Stimulated activated CD4-positive, alpha-beta T cell treated with anti-CD3 and anti-CD28 coated beads, Interleukin-1b, Interleukin-23, amount 100 ng/mL, for 4 hours (primary cell): ENCODE measurements around the gene GMDS.
A peak's percentile ranks its signal among the peaks of the same experiment; 100 is the strongest.

Experiments used
- DNase-seq, 2 donors: peaks; one replicate each; pipeline ENCODE4 v3.0.0-alpha.2; 2020; ENCODE audit warnings: low read depth in 2 of 2

GMDS gene

DNA sequence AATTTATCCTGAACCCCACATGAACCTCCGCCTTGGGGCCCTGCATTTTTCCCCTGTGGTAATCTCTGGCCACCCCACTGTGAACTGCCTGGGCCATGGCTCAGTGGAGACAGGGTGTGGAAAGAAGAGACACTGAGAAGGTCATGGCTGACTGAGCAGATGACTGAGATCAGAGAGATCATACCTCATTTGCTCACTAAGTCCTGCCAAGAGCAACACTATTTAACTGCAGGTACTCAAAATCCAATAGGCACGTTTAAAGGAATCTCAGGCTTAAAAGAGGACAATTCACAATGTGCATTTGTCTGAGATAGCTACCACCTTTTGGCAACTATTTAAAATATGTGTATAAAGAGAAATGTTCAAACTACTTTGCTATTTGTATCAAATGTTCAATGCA lies 305.0 kb downstream of the GMDS start:
- no peak for DNase-seq

GRCh38 chr6:1933292-1933691 lies 312.1 kb downstream of the GMDS start:
- DNase-seq = no peak

GRCh38 chr6:1931817-1932216 lies 313.6 kb downstream of the GMDS start:
- no peak for DNase-seq

DNA sequence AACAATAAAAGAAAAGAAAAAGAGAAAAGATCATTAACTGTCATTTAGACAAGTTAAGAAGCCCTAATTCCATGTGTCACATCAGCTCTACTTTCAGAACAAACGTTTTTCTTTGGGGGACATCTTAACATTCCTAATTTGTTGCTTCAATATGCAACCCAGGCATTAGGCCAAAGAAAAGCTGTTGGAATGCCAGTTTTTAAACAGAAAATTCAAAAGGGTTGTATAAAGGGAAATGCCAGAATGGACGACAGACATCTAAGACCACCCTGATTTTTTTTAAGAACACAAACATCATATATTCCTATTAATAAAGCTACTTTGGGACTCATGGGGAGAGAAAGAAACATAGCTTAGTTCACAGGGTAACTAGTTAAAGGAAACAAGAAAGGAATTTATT lies 315.0 kb downstream of the GMDS start:
- no peak for DNase-seq

DNA sequence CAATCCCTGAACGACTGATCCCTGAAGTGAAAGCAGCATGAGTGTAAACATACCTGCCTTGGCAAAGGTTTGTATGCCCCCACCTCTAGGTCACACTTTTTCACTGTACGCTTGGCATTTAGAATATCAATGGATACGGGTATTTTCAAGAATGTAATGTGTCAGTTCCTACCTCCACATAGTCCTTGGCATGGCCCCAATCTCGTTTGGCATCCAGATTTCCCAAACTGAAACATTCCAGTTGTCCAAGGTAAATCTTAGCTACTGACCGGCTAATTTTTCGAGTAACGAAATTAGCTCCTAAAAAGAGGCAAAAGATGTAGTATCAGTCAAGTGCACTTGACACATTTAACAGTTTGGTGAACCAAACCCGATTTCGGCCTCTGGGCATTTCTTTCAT lies 315.5 kb downstream of the GMDS start:
- no peak for DNase-seq

- no peak for DNase-seq
Observed at GRCh38 chr6:1925743-1926430, 319.5 kb downstream of the GMDS start.

GRCh38 chr6:1923449-1923848 lies 322.0 kb downstream of the GMDS start:
- no peak for DNase-seq

DNA sequence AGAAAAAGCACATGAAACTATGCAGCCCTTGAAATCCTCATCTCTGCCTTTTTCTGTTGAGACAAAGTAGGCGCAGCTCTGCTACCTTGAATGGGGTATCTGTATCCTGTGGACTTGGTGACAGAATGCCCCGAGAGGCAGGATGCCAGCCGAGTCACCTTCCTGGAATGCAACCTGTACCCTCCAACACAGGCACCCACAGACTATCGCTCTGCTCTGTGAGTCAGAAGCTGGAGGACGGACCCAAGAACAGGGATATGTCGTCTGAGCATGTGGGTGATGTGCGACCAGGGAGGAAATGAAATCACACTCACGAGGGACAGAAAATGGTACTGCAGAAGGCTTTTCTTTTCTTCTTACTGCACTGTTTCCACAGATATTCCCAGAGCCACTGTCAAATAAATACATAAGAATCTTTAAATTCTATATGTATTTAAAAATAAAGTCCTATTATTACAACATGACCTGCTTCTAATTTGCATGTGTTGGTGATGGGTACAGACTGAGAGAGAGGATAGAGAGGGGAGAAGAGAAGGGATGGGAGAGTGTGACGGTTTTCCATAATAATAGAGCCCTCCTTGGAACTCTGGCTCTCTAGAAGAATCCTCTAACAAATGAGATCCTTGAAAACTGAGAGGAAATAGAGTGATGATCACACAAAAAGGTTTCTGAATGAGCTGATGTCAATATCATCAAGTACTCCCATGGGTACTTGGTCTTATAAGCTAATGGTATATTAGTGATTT lies 327.6 kb downstream of the GMDS start:
- DNase-seq = peak; percentile 5 to 10

DNA sequence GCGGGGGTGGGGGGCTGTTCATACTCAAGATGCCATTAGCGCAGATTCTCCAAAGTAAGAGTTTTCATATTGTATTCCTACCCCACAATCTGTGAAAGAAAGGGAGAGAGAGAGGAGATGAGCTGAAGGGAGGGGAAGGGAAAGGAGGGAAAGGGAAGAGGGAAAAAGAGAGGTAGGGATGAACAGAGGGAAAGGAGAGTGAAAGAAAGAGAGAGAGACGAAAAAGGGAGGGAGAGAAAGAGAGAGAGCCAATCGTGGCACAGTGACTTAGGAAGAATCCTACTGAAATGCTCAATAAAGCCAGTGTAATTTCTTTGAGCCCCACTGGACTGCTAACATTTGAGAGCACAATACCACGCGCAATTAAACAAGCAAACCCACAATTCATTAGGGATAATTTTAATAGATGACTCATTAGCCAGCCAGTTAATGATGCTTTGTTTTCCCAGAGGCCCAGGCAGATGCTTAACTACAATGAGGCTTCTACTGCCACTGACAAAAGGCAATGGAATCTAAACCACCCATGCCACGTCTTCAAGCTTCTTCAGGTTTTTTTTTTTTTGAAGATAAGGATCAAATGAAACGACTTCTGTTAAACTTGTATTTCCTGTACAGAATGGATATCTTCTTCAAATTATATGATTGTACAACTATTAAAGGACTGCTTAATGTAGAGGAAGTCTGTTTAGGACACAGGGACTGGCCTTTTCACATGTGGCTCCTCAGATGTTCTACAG lies 328.9 kb downstream of the GMDS start:
- DNase-seq = no peak

- no peak for DNase-seq
Observed at GRCh38 chr6:1915226-1915625, 330.2 kb downstream of the GMDS start.

DNA sequence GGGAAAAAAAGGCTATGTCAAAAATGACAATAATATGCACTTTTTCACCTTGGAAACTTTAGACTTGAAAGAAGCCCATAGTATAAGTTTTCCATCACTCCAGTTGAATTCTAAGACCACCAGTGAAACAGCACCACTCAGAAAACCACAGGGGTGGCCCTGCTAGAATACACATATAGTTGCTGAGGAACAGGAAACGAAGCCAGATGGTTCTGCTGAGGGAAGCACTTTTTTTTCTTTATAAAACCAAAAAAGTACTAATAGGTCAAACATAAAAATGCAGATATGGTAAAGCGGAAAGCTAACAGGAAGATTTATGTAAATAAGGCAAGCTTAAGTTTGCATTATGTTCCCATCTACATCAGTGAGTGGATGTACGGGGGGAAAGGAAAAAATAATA lies 331.8 kb downstream of the GMDS start:
- DNase-seq = no peak

DNA sequence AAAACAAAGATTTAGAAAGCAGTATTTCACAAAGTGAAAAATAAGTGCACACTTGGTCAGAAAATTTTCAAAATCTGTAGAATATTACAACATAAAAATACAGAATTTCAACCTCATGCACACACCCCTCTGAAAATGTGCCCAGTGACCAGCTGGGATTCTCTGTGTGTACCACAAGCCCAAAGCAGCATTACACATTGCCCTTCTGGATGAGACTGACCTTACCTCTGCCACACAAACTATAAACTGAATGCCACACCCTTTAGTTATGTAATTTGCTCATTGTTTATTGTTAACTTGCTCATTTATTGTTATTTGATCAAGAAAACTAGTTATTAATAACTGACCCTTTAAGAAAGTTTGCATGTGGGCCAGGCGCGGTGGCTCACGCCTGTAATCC lies 332.7 kb downstream of the GMDS start:
- no peak for DNase-seq

GRCh38 chr6:1911474-1911873 lies 333.9 kb downstream of the GMDS start:
- no peak for DNase-seq

GRCh38 chr6:1910621-1911407 lies 334.6 kb downstream of the GMDS start:
- no peak for DNase-seq

- no peak for DNase-seq
Observed at GRCh38 chr6:1908784-1909183, 336.6 kb downstream of the GMDS start.

DNA sequence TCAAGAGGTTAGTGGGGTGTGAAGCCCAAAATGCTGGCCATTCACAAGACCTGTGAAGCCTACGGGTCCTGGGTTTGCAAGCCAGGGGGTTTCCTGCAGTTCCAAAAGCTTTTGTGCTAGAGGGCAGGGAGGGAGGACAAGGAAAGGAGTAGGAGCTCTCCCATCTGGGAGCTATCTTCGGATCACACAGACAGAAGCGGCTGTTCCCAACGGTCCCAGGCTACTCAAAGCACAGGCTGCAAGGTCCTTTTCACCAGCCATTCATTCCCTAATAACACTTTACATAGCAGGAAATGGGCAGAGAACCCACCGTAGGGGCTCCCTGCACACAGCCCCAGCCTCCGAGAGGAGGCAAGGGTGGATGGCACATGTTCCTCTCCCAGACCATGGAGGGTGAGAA lies 338.8 kb downstream of the GMDS start:
- DNase-seq = no peak

DNA sequence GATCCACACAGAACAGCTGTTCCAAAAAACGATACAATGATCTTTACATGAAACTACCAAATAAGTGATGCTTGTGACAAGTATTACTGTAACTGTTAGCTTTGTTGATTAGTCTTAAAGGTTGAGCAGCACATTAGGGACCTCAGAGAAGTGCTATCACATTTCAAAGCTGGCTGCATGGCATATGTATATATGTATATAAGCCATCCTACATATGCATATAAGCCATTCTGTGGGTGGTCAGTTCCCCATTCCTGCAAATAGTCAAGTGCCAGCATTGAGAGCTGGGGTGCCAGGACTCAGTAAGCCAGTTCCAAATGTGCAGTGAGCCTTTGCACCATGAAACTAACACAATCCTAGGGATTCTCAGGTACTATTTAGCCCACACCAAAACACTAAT lies 339.4 kb downstream of the GMDS start:
- DNase-seq = no peak

GRCh38 chr6:1904898-1905297 lies 340.5 kb downstream of the GMDS start:
- no peak for DNase-seq

DNA sequence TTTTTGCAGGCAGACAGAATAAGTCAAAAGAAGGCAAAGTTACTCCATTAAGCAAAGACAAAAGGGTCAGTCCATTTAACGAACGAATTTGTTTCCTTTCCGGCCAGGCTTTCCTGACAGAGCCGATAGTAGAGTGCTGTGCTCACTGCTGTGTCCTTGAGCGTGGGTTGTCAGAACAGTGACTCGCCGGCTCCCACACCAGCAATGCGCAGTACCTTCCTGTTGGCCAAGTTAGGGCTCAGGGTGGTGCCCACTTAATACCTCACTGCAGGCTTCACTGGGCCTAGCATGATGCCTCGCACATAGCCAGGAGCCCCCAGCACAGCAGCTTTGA lies 341.0 kb downstream of the GMDS start:
- no peak for DNase-seq

DNA sequence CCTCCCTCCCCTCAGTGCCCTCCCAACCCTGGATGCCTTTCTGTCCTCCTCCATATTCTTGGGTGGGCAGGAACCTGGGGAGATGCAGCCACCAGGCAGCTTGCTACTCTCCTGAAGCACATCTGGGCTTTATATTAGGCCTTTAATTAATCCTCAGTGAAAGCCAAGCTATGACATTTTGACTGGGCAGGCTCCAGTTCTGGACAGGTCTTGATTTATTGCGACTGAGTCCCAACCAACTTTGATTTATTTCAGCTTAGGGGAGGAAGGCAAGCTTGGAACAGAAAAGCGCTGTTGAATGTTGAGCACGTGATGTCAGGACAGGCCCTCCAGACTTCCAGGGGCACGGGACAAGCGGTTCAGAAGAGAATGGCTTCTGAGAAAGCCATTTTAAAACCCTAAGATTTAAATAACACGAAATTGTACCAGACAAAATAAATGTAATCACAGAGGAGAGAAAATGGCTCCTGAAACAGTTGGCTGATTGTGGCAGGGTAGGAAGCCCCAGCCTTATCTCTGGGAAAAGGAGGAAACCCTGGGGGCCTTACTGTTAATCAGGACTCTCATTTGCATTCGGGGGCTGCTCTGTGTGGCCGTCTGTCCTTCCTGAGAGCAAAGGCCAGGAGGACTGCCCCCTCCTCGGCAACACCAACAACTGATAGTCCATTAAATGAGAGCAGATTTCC lies 341.5 kb downstream of the GMDS start:
- DNase-seq = no peak

- DNase-seq = no peak
Observed at GRCh38 chr6:1901556-1901955, 343.8 kb downstream of the GMDS start.

GRCh38 chr6:1896897-1897296 lies 348.5 kb downstream of the GMDS start:
- DNase-seq = no peak
